Suprapubic skin (tissue), 4 donors: Measurements from ENCODE around the gene HMG20B. TPM values are rescaled to one million over a fixed set of nuclear protein-coding genes. Genes with fewer than 3 reads are reported as not detected.

ENCODE experiments used
- DNase-seq, 2 donors: peaks; one replicate each; pipeline ENCODE4 v3.0.0-alpha.2; 2019; ENCODE audit warnings: low spot score in 2 of 2
- H3K27ac ChIP-seq: fragments of 200-600 bp; sonication (generic); one replicate; pipeline ENCODE4 v1.5.1; 2019
- H3K27me3 ChIP-seq: fragments of 200-600 bp; sonication (generic); one replicate; pipeline ENCODE4 v1.5.1; 2019
- H3K36me3 ChIP-seq: fragments of 200-600 bp; sonication (generic); one replicate; pipeline ENCODE4 v1.5.1; 2019
- H3K4me1 ChIP-seq: fragments of 200-600 bp; sonication (generic); one replicate; pipeline ENCODE4 v1.5.1; 2019
- H3K4me3 ChIP-seq: fragments of 200-600 bp; sonication (generic); one replicate; pipeline ENCODE4 v1.5.1; 2019; ENCODE audit warnings: mild to moderate bottlenecking
- H3K9me3 ChIP-seq: fragments of 200-600 bp; sonication (generic); one replicate; pipeline ENCODE4 v1.5.1; 2019
- EP300 ChIP-seq: sonication (generic); formaldehyde crosslinking; IDR thresholded peaks from one replicate; pipeline ENCODE4 v1.6.1; 2017; ENCODE audit warnings: antibody characterized with exemption
- POLR2A ChIP-seq, 2 donors: fragments of 450-650 bp; IDR thresholded peaks; one replicate each; pipeline ENCODE4 v1.6.1; 2017; ENCODE audit warnings: antibody characterized with exemption in 2 of 2, mild to moderate bottlenecking in 2 of 2, moderate library complexity in 2 of 2
- POLR2AphosphoS5 ChIP-seq, 3 donors: sonication (generic); formaldehyde crosslinking; IDR thresholded peaks; one replicate each; pipeline ENCODE4 v1.6.1; 2017; ENCODE audit warnings: antibody characterized with exemption in 3 of 3
- WGBS: methylation state at CpG from one replicate; pipeline ENCODE4 v1.1.5; 2018; 5-methylcytosine and 5-hydroxymethylcytosine counted together
- total RNA-seq, 4 donors: library from RNA; depleted of rRNA; stranded (reverse); fragments of >200 nt; gene quantifications; one replicate each; pipeline ENCODE4 v1.1.0, GENCODE V29; 2016
- TF ChIP-seq, protein P1 (sequence below), 2 donors: fragments of 200-600 bp in 1 of 2; fragments of 450-650 bp in 1 of 2; sonication (generic) in 1 of 2; IDR thresholded peaks; one replicate each; pipeline ENCODE4 v1.5.1; 2016 to 2019; ENCODE audit warnings: antibody characterized with exemption in 2 of 2, mild to moderate bottlenecking in 1 of 2, moderate library complexity in 1 of 2

Gene HMG20B
- total RNA-seq, 4 donors from 2014 or later: 87.9 to 135 (median 118) TPM

DNA sequence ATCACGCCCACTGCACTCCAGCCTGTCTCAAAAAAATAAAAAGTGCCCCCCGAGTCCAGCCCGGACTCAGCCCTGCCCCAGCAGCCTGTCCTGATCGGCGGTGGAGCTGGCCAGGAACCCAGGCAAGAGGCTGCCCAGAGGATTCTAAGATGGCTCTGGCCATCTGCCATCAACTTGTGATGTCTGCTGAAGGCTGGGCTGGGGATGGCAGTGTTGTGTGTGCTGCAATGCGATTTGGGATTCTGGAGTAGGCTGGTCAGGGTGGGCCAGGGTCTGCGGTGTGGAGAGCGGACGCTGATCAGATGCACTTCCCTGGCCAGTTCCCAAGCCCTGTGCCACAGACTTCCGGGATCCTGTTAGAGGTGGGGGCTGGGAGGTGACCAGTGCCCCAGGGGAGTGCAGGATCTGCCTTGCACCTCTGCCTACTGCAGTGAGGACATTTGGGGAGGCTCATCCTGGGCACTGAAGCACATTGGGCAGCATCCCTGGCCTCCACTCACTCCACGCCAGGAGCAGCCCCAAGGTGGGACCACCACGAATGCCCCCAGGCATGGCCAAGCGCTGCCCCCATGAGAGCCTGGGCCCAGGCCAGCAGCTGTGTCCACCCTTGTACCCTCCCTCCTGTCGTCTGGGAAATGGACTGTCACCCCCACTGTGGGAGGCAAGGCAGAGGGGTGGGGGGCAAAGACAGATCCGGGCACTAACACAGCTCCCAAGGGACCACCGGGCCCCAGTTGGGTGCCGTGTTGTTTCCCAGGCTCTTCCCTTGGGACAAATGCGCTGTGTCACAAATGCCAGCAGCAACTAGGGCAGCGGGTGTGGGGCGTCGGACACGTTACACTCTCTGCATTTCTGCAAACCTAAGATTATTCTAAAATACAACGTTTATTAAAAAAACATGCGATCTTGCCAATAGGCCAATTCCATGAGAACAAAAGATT, 37.3 kb downstream of the HMG20B start:
- no peak overlapping the region for H3K4me3 ChIP-seq
- WGBS: 56% methylated on average over 11 of the region's 24 CpGs
- H3K9me3 ChIP-seq: no peaks in the 10 kb centered on the region
- peaks cover 48% of the 10 kb centered on the region for H3K36me3 ChIP-seq
- peaks cover 45% of the 10 kb centered on the region for H3K4me1 ChIP-seq
- H3K27me3 ChIP-seq: peaks cover under 1% of the 10 kb centered on the region
- H3K27ac ChIP-seq: no peak overlapping the region
- no peak for DNase-seq
- TF ChIP-seq POLR2AphosphoS5 (IDR thresholded peaks at IDR 0.05) (no peak), EP300 (no peak), POLR2A (IDR thresholded peaks at IDR 0.05) (no peak)
- TF ChIP-seq, protein P1, sequence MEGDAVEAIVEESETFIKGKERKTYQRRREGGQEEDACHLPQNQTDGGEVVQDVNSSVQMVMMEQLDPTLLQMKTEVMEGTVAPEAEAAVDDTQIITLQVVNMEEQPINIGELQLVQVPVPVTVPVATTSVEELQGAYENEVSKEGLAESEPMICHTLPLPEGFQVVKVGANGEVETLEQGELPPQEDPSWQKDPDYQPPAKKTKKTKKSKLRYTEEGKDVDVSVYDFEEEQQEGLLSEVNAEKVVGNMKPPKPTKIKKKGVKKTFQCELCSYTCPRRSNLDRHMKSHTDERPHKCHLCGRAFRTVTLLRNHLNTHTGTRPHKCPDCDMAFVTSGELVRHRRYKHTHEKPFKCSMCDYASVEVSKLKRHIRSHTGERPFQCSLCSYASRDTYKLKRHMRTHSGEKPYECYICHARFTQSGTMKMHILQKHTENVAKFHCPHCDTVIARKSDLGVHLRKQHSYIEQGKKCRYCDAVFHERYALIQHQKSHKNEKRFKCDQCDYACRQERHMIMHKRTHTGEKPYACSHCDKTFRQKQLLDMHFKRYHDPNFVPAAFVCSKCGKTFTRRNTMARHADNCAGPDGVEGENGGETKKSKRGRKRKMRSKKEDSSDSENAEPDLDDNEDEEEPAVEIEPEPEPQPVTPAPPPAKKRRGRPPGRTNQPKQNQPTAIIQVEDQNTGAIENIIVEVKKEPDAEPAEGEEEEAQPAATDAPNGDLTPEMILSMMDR (IDR thresholded peaks at IDR 0.05): no peak

DNA sequence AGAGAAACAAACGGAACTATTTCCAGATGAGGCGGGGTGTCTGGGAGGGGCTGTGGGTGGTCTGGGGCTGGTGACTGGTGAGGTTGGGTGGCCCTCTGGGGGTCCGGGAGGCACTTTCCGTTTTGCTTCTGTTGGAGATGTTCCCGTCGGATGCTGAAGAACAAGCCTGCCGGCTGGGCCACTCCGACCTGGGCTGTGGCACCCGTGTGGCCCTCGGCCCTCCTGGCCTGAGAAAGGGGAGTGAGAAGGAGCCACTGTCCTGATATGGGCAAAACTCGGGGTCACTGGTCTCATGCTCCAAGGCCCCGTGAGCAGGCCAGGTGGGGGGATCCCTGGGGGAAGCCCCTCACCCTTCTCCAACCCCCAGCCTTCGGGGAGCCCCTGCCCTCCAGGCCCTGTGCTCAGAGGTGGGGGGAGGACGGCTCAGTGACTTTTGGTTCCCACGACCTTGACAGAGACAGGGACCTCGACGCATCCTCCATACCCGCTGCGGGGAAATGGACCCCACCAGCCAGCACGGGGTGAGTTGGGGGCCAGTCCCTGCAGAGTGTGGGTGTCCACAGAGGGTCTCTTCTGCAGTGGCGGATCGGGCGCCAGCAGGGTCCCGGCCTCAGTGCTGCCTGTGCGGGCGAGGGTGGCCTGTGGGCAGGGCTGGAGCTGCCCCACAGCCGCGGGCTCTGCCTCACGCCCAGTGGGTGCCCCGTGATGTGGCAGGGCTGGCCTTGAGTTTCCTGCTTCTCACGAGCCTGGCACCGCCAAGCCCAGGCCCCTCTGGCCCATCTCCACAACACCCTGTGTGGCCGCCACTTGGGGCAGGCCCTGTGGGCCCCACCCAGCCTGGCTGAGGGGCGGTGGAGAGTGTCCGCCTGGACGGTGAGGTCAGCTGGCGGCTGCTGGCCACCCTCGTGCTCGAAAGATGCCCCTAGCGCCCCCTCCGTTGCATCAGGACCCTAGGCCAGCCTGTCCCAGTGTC, 38.3 kb downstream of the HMG20B start:
- DNase-seq: no peak
- Histone ChIP-seq H3K36me3 (peaks cover 57% of the 10 kb centered on the region), H3K4me1 (peaks cover 36% of the 10 kb centered on the region), H3K9me3 (no peaks in the 10 kb centered on the region), H3K27ac (no peak overlapping the region), H3K27me3 (no peaks in the 10 kb centered on the region), H3K4me3 (no peak overlapping the region)
- 76% methylated on average over 11 of the region's 41 CpGs for WGBS
- TF ChIP-seq POLR2A (IDR thresholded peaks at IDR 0.05) (no peak), EP300 (no peak), POLR2AphosphoS5 (IDR thresholded peaks at IDR 0.05) (no peak)
- TF ChIP-seq, protein P1 (IDR thresholded peaks at IDR 0.05): no peak

DNA sequence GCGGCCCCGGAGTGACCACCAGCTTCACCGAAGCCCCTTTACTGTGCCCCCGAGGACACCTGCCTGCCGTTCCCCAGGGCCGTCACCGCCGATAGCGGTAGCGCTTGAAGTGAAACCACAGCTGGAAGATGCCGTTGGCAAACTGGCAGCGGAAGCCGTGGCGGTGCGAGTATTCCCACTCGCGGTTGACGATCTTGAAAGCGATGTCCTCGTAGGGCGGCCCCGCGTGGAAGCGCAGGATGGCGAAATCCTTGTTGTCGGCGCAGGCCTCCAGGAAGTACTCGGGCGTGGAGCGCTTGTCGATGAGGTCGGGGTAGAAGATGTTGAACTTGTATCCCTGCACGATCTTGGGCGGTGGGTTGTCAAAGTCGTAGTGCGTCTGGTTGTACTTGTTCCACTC, 39.1 kb downstream of the HMG20B start:
- TF ChIP-seq, protein P1 (IDR thresholded peaks at IDR 0.05): no peak
- TF ChIP-seq POLR2AphosphoS5 (IDR thresholded peaks at IDR 0.05) (no peak), POLR2A (IDR thresholded peaks at IDR 0.05) (no peak), EP300 (no peak)
- H3K27ac ChIP-seq: no peak overlapping the region
- DNase-seq: no peak
- H3K4me1 ChIP-seq: peaks cover 28% of the 10 kb centered on the region
- peaks cover 64% of the 10 kb centered on the region for H3K36me3 ChIP-seq
- H3K4me3 ChIP-seq: no peak overlapping the region
- WGBS: 95% methylated on average over 36 of the region's 36 CpGs
- no peaks in the 10 kb centered on the region for H3K9me3 ChIP-seq
- H3K27me3 ChIP-seq: no peaks in the 10 kb centered on the region

DNA sequence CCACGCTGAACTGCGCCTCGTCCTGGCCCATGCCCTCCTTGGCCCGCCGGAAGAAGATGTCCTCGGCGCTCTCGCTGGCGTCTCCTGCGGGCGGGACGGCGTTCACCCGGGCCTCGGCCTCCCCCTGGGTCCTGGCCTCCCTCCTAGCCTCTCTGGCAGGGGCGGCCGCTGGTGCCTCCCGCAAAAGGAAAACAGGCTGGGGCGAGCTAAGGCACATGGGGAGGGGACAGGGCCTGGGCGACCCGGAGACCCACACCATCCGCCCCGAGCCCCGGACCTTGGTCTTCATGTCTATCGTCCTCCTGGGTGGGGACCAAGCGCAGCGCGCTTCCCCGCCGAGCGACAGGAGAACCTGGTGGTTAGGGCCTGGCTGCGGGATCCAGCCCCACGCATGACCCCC, 39.6 kb downstream of the HMG20B start:
- Histone ChIP-seq H3K9me3 (no peaks in the 10 kb centered on the region), H3K4me1 (peaks cover 23% of the 10 kb centered on the region), H3K27ac (no peak overlapping the region), H3K27me3 (no peaks in the 10 kb centered on the region), H3K4me3 (no peak overlapping the region), H3K36me3 (peaks cover 69% of the 10 kb centered on the region)
- WGBS: 97% methylated on average over 21 of the region's 33 CpGs
- no peak for TF ChIP-seq POLR2A (IDR thresholded peaks at IDR 0.05)
- TF ChIP-seq, protein P1 (IDR thresholded peaks at IDR 0.05): no peak
- TF ChIP-seq POLR2AphosphoS5 (IDR thresholded peaks at IDR 0.05): no peak
- no peak for TF ChIP-seq EP300
- no peak for DNase-seq
